Hepatocyte (in vitro differentiated cells): ENCODE results near the gene SVOP. TPM values are rescaled to one million over a fixed set of nuclear protein-coding genes. Genes with fewer than 3 reads are reported as not detected.
A peak's percentile ranks its signal among the peaks of the same experiment; 100 is the strongest.
"Not testable (repeated sequence)": the region's sequence is repeated elsewhere in the genome, so short reads cannot be mapped to it uniquely, and the experiment has no call there.

Experiments
- DNase-seq: peaks from one replicate; pipeline ENCODE4 v3.0.0-alpha.2; 2016; ENCODE audit warnings: low spot score
- H2AFZ ChIP-seq: fragments of 200-600 bp; sonication (generic); 2 replicates; pipeline ENCODE4 v1.6.0; 2016; ENCODE audit warnings: antibody characterized with exemption, mild to moderate bottlenecking
- H3K27ac ChIP-seq: fragments of 200-600 bp; sonication (generic); 2 replicates; pipeline ENCODE4 v1.5.1; 2016; ENCODE audit warnings: mild to moderate bottlenecking
- H3K27me3 ChIP-seq: fragments of 200-600 bp; sonication (generic); 2 replicates; pipeline ENCODE4 v1.6.1; 2016
- H3K36me3 ChIP-seq: fragments of 200-600 bp; sonication (generic); replicated peaks from 2 replicates; pipeline ENCODE4 v1.5.1; 2016; ENCODE audit warnings: low read depth; ENCODE audit not compliant: insufficient read depth
- H3K4me1 ChIP-seq: fragments of 200-600 bp; sonication (generic); 2 replicates; pipeline ENCODE4 v1.5.1; 2016; ENCODE audit warnings: mild to moderate bottlenecking, moderate library complexity; ENCODE audit not compliant: insufficient read depth
- H3K4me2 ChIP-seq: fragments of 200-600 bp; sonication (generic); 2 replicates; pipeline ENCODE4 v1.6.0; 2016
- H3K4me3 ChIP-seq: fragments of 200-600 bp; sonication (generic); 2 replicates; pipeline ENCODE4 v1.5.1; 2016; ENCODE audit warnings: mild to moderate bottlenecking
- H3K79me2 ChIP-seq: fragments of 200-600 bp; sonication (generic); 2 replicates; pipeline ENCODE4 v1.6.0; 2017; ENCODE audit warnings: mild to moderate bottlenecking
- H3K9me2 ChIP-seq: fragments of 200-600 bp; sonication (generic); replicated peaks from 2 replicates; pipeline ENCODE4 v1.6.0; 2017; ENCODE audit warnings: mild to moderate bottlenecking; ENCODE audit not compliant: insufficient read depth
- H3K9me3 ChIP-seq: fragments of 200-600 bp; sonication (generic); 2 replicates; pipeline ENCODE4 v1.5.1; 2016; ENCODE audit warnings: low read depth, mild to moderate bottlenecking
- H4K20me1 ChIP-seq: fragments of 200-600 bp; sonication (generic); 2 replicates; pipeline ENCODE4 v1.6.0; 2016; ENCODE audit warnings: mild to moderate bottlenecking; ENCODE audit not compliant: insufficient read depth, poor library complexity, severe bottlenecking
- EZH2 ChIP-seq: fragments of 200-600 bp; sonication (generic); IDR thresholded peaks from 2 replicates; pipeline ENCODE4 v1.6.1; 2016; ENCODE audit warnings: antibody characterized with exemption, mild to moderate bottlenecking, borderline replicate concordance
- EZH2phosphoT487 ChIP-seq: fragments of 200-600 bp; sonication (generic); IDR thresholded peaks from one replicate; pipeline ENCODE4 v1.6.1; 2018; ENCODE audit warnings: antibody characterized with exemption, mild to moderate bottlenecking, low read depth, moderate library complexity; ENCODE audit not compliant: unreplicated experiment, severe bottlenecking
- WGBS: methylation state at CpG from one replicate; pipeline ENCODE4 v1.1.6; 2016; ENCODE audit warnings: low lambda C conversion rate; ENCODE audit errors: missing lambda C conversion rate; 5-methylcytosine and 5-hydroxymethylcytosine counted together
- polyA plus RNA-seq: library from polyadenylated mRNA; unstranded; fragments of >200 nt; fragmentation: Nextera tagmentation; extraction: Ambion mirVana; gene quantifications from 2 replicates; pipeline ENCODE4 v1.2.1, GENCODE V29; 2016
- total RNA-seq: library from RNA; depleted of rRNA; stranded (reverse); fragments of >200 nt; gene quantifications from 2 replicates; pipeline ENCODE4 v1.2.3, GENCODE V29; 2014
- TF ChIP-seq, protein P1 (sequence below): fragments of 200-600 bp; sonication (generic); IDR thresholded peaks from 2 replicates; pipeline ENCODE4 v1.5.1; 2016; ENCODE audit warnings: antibody characterized with exemption, mild to moderate bottlenecking; ENCODE audit not compliant: poor library complexity

Gene SVOP
- total and polyA plus RNA-seq, 2 experiments from 2014 or later, result 0.27 to 0.45 TPM

DNA sequence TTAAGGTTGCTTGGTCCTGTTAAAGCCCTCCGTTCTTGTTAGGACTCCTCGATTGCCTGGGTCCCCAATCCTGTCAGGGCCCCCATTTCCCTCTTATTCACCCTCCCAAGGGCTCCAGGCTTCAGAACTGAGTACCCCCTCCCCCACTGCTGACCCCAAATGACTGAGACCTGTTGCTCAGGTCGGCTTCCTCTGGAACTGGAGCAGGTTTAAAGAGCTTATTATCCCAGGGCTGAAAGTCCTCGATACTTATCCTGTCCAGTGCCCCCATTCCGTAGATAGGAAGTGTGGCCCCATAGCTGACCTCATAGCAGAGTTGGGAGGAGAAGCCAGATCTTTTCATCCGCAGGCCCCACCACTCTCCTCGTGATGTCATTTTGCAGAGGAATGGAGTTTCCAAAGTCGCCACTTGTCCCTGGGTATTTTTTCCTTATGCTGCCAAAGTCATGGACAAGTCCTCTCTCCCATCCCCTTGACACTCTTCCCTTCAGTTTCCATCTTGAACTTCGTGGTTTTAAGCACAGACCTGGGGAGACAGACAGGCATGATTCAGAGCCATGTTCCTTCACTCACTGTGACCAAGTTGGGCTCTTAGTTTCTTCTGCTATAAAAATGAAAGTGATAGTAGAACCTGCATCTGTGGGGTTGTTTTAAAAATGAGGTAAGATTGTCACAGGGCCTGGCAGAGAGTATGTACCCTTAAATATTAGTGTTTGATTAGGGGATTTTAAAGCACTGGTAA, 32.7 kb upstream of the SVOP start:
- no peak for DNase-seq
- Histone ChIP-seq H3K27ac (peak overlapping the region; percentile 84), H3K4me2 (peak overlapping the region; percentile 74), H4K20me1 (no peaks in the 10 kb centered on the region), H3K9me3 (no peaks in the 10 kb centered on the region), H3K4me3 (peak overlapping the region; percentile 74), H3K4me1 (peaks cover 12% of the 10 kb centered on the region), H3K79me2 (peaks cover 27% of the 10 kb centered on the region), H3K36me3 (no peaks in the 10 kb centered on the region), H2AFZ (peak overlapping the region; percentile 79), H3K27me3 (no peaks in the 10 kb centered on the region), H3K9me2 (no peaks in the 10 kb centered on the region)
- TF ChIP-seq EZH2phosphoT487, result no peak
- TF ChIP-seq EZH2, result no peak
- TF ChIP-seq, protein P1, sequence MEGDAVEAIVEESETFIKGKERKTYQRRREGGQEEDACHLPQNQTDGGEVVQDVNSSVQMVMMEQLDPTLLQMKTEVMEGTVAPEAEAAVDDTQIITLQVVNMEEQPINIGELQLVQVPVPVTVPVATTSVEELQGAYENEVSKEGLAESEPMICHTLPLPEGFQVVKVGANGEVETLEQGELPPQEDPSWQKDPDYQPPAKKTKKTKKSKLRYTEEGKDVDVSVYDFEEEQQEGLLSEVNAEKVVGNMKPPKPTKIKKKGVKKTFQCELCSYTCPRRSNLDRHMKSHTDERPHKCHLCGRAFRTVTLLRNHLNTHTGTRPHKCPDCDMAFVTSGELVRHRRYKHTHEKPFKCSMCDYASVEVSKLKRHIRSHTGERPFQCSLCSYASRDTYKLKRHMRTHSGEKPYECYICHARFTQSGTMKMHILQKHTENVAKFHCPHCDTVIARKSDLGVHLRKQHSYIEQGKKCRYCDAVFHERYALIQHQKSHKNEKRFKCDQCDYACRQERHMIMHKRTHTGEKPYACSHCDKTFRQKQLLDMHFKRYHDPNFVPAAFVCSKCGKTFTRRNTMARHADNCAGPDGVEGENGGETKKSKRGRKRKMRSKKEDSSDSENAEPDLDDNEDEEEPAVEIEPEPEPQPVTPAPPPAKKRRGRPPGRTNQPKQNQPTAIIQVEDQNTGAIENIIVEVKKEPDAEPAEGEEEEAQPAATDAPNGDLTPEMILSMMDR, result no peak
- WGBS, result 53% methylated on average over 9 of the region's 9 CpGs

DNA sequence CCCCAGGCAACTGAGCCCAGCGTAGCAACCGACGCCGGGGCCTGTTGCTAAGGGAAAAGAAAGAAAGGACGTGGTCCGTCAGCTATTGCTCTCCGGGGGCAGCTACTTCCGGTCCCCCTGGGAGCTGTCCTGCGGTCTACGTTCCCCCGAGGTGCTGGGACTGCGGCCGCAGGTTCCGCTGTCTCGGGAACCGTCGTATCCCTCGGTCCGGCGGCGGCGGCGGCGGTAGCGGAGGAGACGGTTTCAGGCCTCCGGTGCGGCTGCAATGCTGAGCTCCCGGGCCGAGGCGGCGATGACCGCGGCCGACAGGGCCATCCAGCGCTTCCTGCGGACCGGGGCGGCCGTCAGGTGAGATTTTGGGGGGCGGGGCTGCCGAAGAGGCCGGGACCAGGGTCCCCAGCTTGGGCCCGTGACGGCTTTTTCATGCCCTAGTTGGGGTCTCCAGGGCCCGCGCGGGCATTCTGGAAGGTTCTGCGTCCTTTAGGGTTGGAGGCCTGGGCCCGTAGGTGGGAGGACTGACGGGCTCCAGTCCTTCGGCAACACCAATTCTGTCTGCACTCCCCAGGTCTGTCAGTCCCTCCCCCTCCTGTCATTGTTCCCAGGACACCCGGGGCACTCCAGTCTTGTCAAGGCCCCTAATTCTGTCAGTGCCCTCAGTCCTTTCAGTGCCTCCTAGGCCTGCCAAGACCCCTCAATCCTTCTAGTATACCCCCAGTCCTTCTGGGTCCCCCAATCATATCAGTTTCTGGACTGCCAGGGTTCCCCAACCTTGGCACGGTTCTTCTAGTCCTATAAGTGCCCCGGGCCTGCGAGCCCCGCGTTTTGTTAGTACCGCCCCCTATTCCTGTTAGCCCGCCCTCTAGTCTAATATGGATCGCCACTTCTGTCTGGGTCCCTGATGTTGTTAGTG, 31.8 kb upstream of the SVOP start, which contains the start of gene USP30:
TSS of gene USP30 (plus strand) at position 163 of the 910 bp plus-strand sequence. CDS start at position 266, 103 bp downstream.
- DNase-seq, result peak; percentile 91
- Histone ChIP-seq H3K9me2 (no peaks in the 10 kb centered on the region), H4K20me1 (no peaks in the 10 kb centered on the region), H3K27me3 (no peaks in the 10 kb centered on the region), H3K9me3 (no peaks in the 10 kb centered on the region), H3K4me2 (peak within 1 kb of the TSS; percentile 74), H3K4me3 (peak within 1 kb of the TSS; percentile 74), H3K79me2 (peaks cover 27% of the 10 kb centered on the region), H3K27ac (peak within 1 kb of the TSS; percentile 84), H2AFZ (peak within 1 kb of the TSS; percentile 79), H3K36me3 (no peaks in the 10 kb centered on the region), H3K4me1 (peaks cover 12% of the 10 kb centered on the region)
- TF ChIP-seq EZH2phosphoT487 (no peak), EZH2 (no peak)
- TF ChIP-seq, protein P1, result no peak
- 1% methylated on average over 61 of the region's 61 CpGs for WGBS

DNA sequence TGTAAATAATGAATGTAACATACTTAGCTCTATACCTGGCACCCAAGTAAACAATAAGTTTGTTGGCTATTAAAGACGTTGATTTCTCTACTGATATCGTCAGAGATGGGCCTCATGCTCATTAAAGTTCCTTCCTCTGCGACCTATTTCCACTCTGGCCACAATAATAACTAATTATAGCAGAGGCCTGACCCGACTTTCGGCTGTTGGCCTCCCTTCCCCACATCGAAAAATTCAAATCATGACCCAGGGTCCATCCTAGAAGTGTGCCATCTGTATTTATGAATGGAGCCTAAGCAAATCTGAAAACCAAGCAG, 31.2 kb upstream of the SVOP start:
- H3K27me3 ChIP-seq, result no peaks in the 10 kb centered on the region
- no peak overlapping the region for H3K27ac ChIP-seq
- H4K20me1 ChIP-seq, result no peaks in the 10 kb centered on the region
- H2AFZ ChIP-seq, result peak overlapping the region; percentile 79
- TF ChIP-seq EZH2phosphoT487 (no peak), EZH2 (no peak)
- TF ChIP-seq, protein P1, result no peak
- H3K4me3 ChIP-seq, result peak overlapping the region; percentile 74
- H3K79me2 ChIP-seq, result peaks cover 27% of the 10 kb centered on the region
- no peak for DNase-seq
- H3K9me2 ChIP-seq, result no peaks in the 10 kb centered on the region
- H3K4me2 ChIP-seq, result peak overlapping the region; percentile 74
- WGBS, result 40% methylated on average over 6 of the region's 6 CpGs
- no peaks in the 10 kb centered on the region for H3K36me3 ChIP-seq
- H3K9me3 ChIP-seq, result no peaks in the 10 kb centered on the region
- H3K4me1 ChIP-seq, result peaks cover 12% of the 10 kb centered on the region

DNA sequence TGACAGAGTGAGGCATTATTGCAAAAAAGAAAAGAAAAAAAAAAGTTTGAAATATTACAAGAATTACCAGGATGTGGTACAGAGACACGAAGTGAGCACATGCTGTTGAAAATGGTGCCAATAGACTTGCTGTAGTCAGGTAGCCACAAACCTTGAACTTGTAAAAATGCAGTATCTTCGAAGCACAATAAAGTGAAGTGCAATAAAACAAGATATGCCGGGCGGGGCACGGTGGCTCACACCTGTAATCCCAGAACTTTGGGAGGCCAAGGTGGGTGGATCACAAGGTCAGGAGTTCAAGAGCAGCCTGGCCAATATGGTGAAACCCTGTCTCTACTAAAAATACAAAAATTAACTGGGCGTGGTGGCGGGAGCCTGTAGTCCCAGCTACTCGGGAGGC, 28.9 kb upstream of the SVOP start:
- not testable (repeated sequence) for H3K4me2 ChIP-seq, H3K9me2 ChIP-seq, H2AFZ ChIP-seq, H3K27me3 ChIP-seq, H3K27ac ChIP-seq, H4K20me1 ChIP-seq, DNase-seq, H3K4me3 ChIP-seq, H3K36me3 ChIP-seq, H3K9me3 ChIP-seq
- Histone ChIP-seq H3K79me2 (peaks cover 17% of the 10 kb centered on the region), H3K4me1 (peaks cover 12% of the 10 kb centered on the region)
- WGBS, result 81% methylated on average over 8 of the region's 8 CpGs

DNA sequence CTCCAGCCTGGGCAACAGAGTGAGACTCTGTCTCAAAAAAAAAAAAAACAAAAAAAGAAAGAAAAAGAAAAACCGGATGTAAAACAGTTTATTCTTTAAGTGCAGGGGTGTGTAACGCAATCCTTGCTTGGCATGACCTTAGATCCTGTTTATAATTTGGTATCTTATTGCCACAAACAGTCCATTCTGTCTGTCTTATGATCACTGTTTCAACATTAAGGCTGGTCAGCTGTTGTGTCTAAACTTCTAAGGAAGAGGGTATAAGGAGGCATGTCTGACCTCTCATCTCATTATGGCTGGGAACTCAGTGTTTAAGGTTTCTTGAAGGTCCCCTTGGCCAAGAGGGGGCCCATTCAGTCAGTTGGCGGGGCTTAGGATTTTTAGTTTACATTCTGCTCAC, 27.8 kb upstream of the SVOP start:
- not testable (repeated sequence) for H3K4me1 ChIP-seq, H3K79me2 ChIP-seq, H3K27me3 ChIP-seq, H4K20me1 ChIP-seq, DNase-seq, H2AFZ ChIP-seq, H3K9me2 ChIP-seq, H3K9me3 ChIP-seq, H3K27ac ChIP-seq, H3K4me3 ChIP-seq, H3K36me3 ChIP-seq, H3K4me2 ChIP-seq
- 83% methylated on average over 3 of the region's 3 CpGs for WGBS
